Sigmoid colon (tissue), 7 donors: ENCODE data around the gene SMARCC1. TPM values are rescaled to one million over a fixed set of nuclear protein-coding genes. Genes with fewer than 3 reads are reported as not detected.

ENCODE experiments used
- DNase-seq: peaks from one replicate; pipeline ENCODE4 v3.0.0-alpha.2; 2019
- H3K27ac ChIP-seq, 4 donors: fragments of 200-600 bp; sonication (generic); one replicate each; pipeline ENCODE4 v1.5.1; 2016 to 2019; ENCODE audit warnings: mild to moderate bottlenecking in 1 of 4
- H3K27me3 ChIP-seq, 3 donors: fragments of 200-600 bp; sonication (generic); one replicate each; pipeline ENCODE4 v1.5.1; 2019; ENCODE audit warnings: mild to moderate bottlenecking in 1 of 3
- H3K36me3 ChIP-seq, 4 donors: fragments of 200-600 bp; sonication (generic); one replicate each; pipeline ENCODE4 v1.5.1; 2016 to 2019
- H3K4me1 ChIP-seq, 4 donors: fragments of 200-600 bp; sonication (generic); one replicate each; pipeline ENCODE4 v1.5.1; 2017 to 2019
- H3K4me3 ChIP-seq, 4 donors: fragments of 200-600 bp; sonication (generic); one replicate each; pipeline ENCODE4 v1.5.1; 2017 to 2019; ENCODE audit warnings: mild to moderate bottlenecking in 2 of 4, moderate library complexity in 1 of 4
- H3K9me3 ChIP-seq, 4 donors: fragments of 200-600 bp in 3 of 4; sonication (generic) in 3 of 4; one replicate each; pipeline versions ENCODE4 v1.5.1 to v1.6.1; 2013 to 2019
- EP300 ChIP-seq, 4 donors: sonication (generic); formaldehyde crosslinking; IDR thresholded peaks; one replicate each; pipeline ENCODE4 v1.6.1; 2017; ENCODE audit warnings: antibody characterized with exemption in 4 of 4
- POLR2A ChIP-seq, 2 donors: fragments of 450-650 bp; IDR thresholded peaks; one replicate each; pipeline ENCODE4 v1.6.1; 2016; ENCODE audit warnings: antibody characterized with exemption in 2 of 2, mild to moderate bottlenecking in 2 of 2, moderate library complexity in 2 of 2
- POLR2AphosphoS5 ChIP-seq, 4 donors: sonication (generic); formaldehyde crosslinking; IDR thresholded peaks; one replicate each; pipeline ENCODE4 v1.6.1; 2017; ENCODE audit warnings: antibody characterized with exemption in 4 of 4
- WGBS, 2 donors: extraction: QIAGEN DNeasy Blood & Tissue Kit; methylation state at CpG; one replicate each; pipeline ENCODE4 v1.1.7; 2013; 5-methylcytosine and 5-hydroxymethylcytosine counted together
- intact Hi-C: fragments of 100-400 bp; cut with DNase I; formaldehyde crosslinking; loops from one replicate; pipeline ENCODE4 v1.15.1; 2023
- polyA plus RNA-seq, 3 donors: library from polyadenylated mRNA; stranded (reverse); fragments of 200-250 nt; gene quantifications; one replicate each; pipeline ENCODE4 v1.2.3, GENCODE V29; 2013
- total RNA-seq, 4 donors: library from RNA; depleted of rRNA; stranded (reverse); fragments of >200 nt; gene quantifications; one replicate each; pipeline ENCODE4 v1.1.0, GENCODE V29; 2016
- TF ChIP-seq, protein P1 (sequence below), 4 experiments: fragments of 450-650 bp in 3 of 4; fragments of 200-600 bp in 1 of 4; IDR thresholded peaks; one replicate each; pipeline ENCODE4 v1.5.1; 2016 to 2019; ENCODE audit warnings: antibody characterized with exemption in 4 of 4, mild to moderate bottlenecking in 3 of 4, moderate library complexity in 2 of 4
- donor health status: healthy with polysubstance abuse.
- donor health status: Bipolar disorder and iron deficiency.
- donor health status: healthy.

The SMARCC1 gene
- total and polyA plus RNA-seq, 7 donors: 11.1 to 57.3 (median 43.9) TPM

DNA sequence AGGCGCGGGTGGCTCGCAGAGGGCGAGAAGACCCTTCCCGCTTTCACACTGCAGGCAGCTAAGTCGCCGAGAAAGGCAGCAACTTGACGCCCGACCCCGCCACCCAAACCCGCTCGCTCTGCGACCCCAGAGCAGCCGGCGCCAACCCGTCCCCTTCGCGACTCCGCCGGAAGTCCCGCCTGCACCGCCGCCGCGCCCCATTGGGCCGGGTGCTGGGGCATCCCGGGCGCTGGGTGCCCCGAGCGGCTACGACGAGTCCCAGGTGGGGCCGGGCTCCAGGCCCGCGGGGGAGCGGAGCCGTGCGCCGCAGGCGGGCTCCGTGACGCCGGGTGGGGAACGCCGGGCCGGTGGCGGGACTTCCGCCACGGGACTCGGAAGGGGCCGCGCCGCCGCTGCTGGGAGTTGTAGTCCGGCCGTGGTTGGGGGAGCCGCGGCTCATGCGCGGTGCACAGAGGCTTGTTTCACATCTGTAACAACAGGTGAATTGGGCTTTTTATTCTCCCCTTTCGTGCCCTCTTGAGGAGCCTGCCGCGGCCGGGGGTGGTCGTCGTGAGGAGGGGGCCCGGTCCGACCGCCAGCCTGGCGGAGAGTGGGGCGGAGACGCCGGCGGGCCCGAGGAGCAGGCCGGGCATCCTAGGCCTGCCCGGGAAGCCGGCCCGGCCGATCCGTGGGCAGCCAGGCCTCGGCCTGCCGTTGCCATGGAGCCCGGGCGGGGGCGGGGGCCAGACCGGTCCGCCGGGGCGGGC, 21.2 kb upstream of the SMARCC1 start, which contains the start of gene DHX30:
TSS of gene DHX30 (plus strand) at position 405 of the 746 bp plus-strand sequence. CDS start 7,546 bp downstream, outside the sequence.
- Histone ChIP-seq H3K36me3 (peaks cover 0 to 26% (median 7%) of the 10 kb centered on the region in 4 donors), H3K27ac (peak within 1 kb of the TSS; percentile 96 to 98 (median 96)), H3K9me3 (no peaks in the 10 kb centered on the region), H3K4me3 (peak within 1 kb of the TSS; percentile 57 to 93 (median 82)), H3K4me1 (peaks cover 0 to 24% (median 19%) of the 10 kb centered on the region in 4 donors), H3K27me3 (no peaks in the 10 kb centered on the region)
- 0% methylated on average over 90 of the region's 90 CpGs for WGBS, 2 donors
- DNase-seq: peak; percentile 92
- intact Hi-C loops: loop anchor here (5.0 to 10.0 kb wide), 2 partner anchors 291 to 388 kb away; partner anchors contain the start of gene ELP6
- TF ChIP-seq POLR2A (IDR thresholded peaks at IDR 0.05) (peak in 1 of 2 donors; percentile 37), EP300 (IDR thresholded peaks at IDR 0.05) (no peak), POLR2AphosphoS5 (IDR thresholded peaks at IDR 0.05) (peak; percentile 48 to 84 (median 74))
- TF ChIP-seq, protein P1, sequence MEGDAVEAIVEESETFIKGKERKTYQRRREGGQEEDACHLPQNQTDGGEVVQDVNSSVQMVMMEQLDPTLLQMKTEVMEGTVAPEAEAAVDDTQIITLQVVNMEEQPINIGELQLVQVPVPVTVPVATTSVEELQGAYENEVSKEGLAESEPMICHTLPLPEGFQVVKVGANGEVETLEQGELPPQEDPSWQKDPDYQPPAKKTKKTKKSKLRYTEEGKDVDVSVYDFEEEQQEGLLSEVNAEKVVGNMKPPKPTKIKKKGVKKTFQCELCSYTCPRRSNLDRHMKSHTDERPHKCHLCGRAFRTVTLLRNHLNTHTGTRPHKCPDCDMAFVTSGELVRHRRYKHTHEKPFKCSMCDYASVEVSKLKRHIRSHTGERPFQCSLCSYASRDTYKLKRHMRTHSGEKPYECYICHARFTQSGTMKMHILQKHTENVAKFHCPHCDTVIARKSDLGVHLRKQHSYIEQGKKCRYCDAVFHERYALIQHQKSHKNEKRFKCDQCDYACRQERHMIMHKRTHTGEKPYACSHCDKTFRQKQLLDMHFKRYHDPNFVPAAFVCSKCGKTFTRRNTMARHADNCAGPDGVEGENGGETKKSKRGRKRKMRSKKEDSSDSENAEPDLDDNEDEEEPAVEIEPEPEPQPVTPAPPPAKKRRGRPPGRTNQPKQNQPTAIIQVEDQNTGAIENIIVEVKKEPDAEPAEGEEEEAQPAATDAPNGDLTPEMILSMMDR (IDR thresholded peaks at IDR 0.05): no peak

DNA sequence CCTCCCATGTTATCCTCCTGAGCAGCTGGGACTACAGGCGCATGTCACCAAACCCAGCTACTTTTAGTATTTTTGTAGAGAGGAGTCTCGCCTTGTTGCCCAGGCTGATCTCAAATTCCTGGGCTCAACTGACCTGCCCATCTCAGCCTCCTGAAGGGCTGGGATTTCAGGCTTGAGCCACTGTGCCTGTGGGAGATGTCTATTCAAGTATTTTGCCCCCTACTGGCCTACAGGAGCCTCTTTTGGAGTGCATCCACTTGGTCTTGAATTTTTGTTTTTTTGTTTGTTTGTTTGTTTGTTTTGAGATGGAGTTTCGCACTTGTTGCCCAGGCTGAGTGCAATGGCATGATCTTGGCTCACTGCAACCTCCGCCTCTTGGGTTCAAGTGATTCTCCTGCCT, 18.0 kb upstream of the SMARCC1 start:
- intact Hi-C loops: loop anchor here (5.0 to 10.0 kb wide), 2 partner anchors 287 to 385 kb away; partner anchors contain the start of gene ELP6
- H3K36me3 ChIP-seq: no peaks in the 10 kb centered on the region
- TF ChIP-seq, protein P1 (IDR thresholded peaks at IDR 0.05): no peak
- TF ChIP-seq EP300 (IDR thresholded peaks at IDR 0.05): no peak
- TF ChIP-seq POLR2AphosphoS5 (IDR thresholded peaks at IDR 0.05): no peak
- TF ChIP-seq POLR2A (IDR thresholded peaks at IDR 0.05): no peak
- DNase-seq: no peak
- 87 to 91% methylated on average over 4 of the region's 4 CpGs for WGBS, 2 donors
- H3K9me3 ChIP-seq: no peaks in the 10 kb centered on the region
- H3K4me1 ChIP-seq: peaks cover 0 to 24% (median 19%) of the 10 kb centered on the region in 4 donors
- H3K4me3 ChIP-seq: no peak overlapping the region
- H3K27me3 ChIP-seq: no peaks in the 10 kb centered on the region
- H3K27ac ChIP-seq: no peak overlapping the region

DNA sequence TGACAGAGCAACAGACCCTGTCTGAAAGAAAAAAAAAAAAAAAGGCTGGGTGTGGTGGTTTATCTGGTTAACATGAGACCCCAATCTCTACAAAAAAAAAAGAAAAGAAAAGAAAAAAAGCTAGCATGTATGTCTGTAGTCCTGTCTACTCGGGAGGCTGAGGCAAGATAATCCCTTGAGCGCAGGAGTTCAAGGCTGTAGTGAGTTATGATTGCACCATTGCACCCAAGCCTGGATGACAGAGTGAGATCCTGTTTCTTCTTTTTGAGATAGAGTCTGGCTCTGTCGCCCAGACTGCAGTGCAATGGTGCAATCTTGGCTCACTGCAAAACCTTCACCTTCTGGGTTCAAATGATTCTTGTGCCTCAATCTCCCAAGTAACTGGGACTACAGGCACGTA, 12.9 kb upstream of the SMARCC1 start:
- WGBS, 2 donors: 82 to 84% methylated on average over 4 of the region's 4 CpGs
- no peak overlapping the region for H3K4me3 ChIP-seq
- no peak overlapping the region for H3K27ac ChIP-seq
- no peaks in the 10 kb centered on the region for H3K9me3 ChIP-seq
- intact Hi-C loops: no loop called here
- H3K27me3 ChIP-seq: no peaks in the 10 kb centered on the region
- TF ChIP-seq POLR2AphosphoS5 (IDR thresholded peaks at IDR 0.05): no peak
- TF ChIP-seq POLR2A (IDR thresholded peaks at IDR 0.05): no peak
- TF ChIP-seq EP300 (IDR thresholded peaks at IDR 0.05): no peak
- TF ChIP-seq, protein P1 (IDR thresholded peaks at IDR 0.05): no peak
- no peaks in the 10 kb centered on the region for H3K36me3 ChIP-seq
- no peak for DNase-seq
- peaks cover 0 to 2% (median under 1%) of the 10 kb centered on the region in 4 donors for H3K4me1 ChIP-seq

DNA sequence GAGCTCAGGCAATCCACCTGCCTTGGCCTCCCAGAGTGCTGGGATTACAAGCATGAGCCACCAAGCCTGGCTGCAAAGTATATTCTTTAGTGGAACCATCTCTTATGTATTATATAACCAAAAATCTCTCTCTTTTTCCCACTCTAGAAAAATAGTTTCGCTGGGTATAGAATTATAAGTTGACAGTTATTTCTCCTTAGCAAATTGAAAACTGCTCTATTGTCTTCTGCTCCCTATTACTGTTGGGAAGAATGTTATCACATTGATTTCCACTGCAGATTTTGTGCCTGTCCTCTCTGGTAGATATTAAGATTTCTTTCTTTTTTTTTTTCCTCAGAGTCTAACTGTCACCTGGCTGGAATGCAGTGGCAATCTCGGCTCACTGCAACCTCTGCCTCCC, 11.0 kb upstream of the SMARCC1 start:
- 94 to 95% methylated on average over 2 of the region's 2 CpGs for WGBS, 2 donors
- Histone ChIP-seq H3K4me1 (peaks cover 0 to 5% (median 2%) of the 10 kb centered on the region in 4 donors), H3K9me3 (no peaks in the 10 kb centered on the region), H3K4me3 (no peak overlapping the region), H3K36me3 (no peaks in the 10 kb centered on the region), H3K27me3 (no peaks in the 10 kb centered on the region), H3K27ac (no peak overlapping the region)
- no peak for DNase-seq
- TF ChIP-seq, protein P1 (IDR thresholded peaks at IDR 0.05): no peak
- no peak for TF ChIP-seq POLR2AphosphoS5 (IDR thresholded peaks at IDR 0.05)
- TF ChIP-seq POLR2A (IDR thresholded peaks at IDR 0.05): no peak
- TF ChIP-seq EP300 (IDR thresholded peaks at IDR 0.05): no peak
- intact Hi-C loops: no loop called here
